Transverse colon (tissue), 4 donors: ENCODE data around the gene PGK1. TPM values are rescaled to one million over a fixed set of nuclear protein-coding genes. Genes with fewer than 3 reads are reported as not detected.

Experiments
- DNase-seq: peaks from one replicate; pipeline ENCODE4 v3.0.0-alpha.2; 2019
- H3K27ac ChIP-seq, 4 donors: fragments of 200-600 bp; sonication (generic); 2 replicates each; pipeline ENCODE4 v1.5.1; 2016 to 2018; ENCODE audit warnings: inconsistent platforms in 4 of 4
- H3K27me3 ChIP-seq: fragments of 200-600 bp; sonication (generic); 2 replicates; pipeline ENCODE4 v1.5.1; 2017; ENCODE audit warnings: inconsistent platforms
- H3K36me3 ChIP-seq, 4 donors: fragments of 200-600 bp; sonication (generic); 2 replicates each; pipeline ENCODE4 v1.5.1; 2017 to 2019; ENCODE audit warnings: inconsistent platforms in 4 of 4
- H3K4me1 ChIP-seq, 4 donors: fragments of 200-600 bp; sonication (generic); 2 replicates each; pipeline ENCODE4 v1.5.1; 2017 to 2020; ENCODE audit warnings: inconsistent platforms in 4 of 4
- H3K4me3 ChIP-seq, 4 donors: fragments of 200-600 bp; sonication (generic); 1 replicate in 1 of 4; 2 replicates in 3 of 4; pipeline versions ENCODE4 v1.5.1 to v1.6.1; 2017 to 2019; ENCODE audit warnings: inconsistent platforms in 4 of 4
- H3K9me3 ChIP-seq, 2 donors: fragments of 200-600 bp; sonication (generic); 2 replicates each; pipeline ENCODE4 v1.5.1; 2017 to 2019; ENCODE audit warnings: inconsistent platforms in 2 of 2
- EP300 ChIP-seq: sonication (generic); formaldehyde crosslinking; IDR thresholded peaks from one replicate; pipeline ENCODE4 v1.6.1; 2017; ENCODE audit warnings: antibody characterized with exemption, low read depth
- POLR2A ChIP-seq: fragments of 450-650 bp; IDR thresholded peaks from one replicate; pipeline ENCODE4 v1.6.1; 2016; ENCODE audit warnings: antibody characterized with exemption, mild to moderate bottlenecking, moderate library complexity
- POLR2AphosphoS5 ChIP-seq, 3 donors: sonication (generic); formaldehyde crosslinking; IDR thresholded peaks; one replicate each; pipeline ENCODE4 v1.6.1; 2016; ENCODE audit warnings: antibody characterized with exemption in 3 of 3
- WGBS, 2 donors: methylation state at CpG; one replicate each; pipeline ENCODE4 v1.1.5; 2018; ENCODE audit warnings: low coverage in 1 of 2; 5-methylcytosine and 5-hydroxymethylcytosine counted together
- in situ Hi-C, 4 donors: fragments of 200-750 bp; cut with MboI; loops; one replicate each; pipeline versions ENCODE4 v1.15.0 to v1.15.1; 2017; ENCODE audit warnings: low sequenced_read_pairs in 3 of 4, low pct_ligation_motif_present in 1 of 4, low pct_unique_long_range_greater_than_20kb in 1 of 4
- intact Hi-C: fragments of 100-400 bp; cut with DNase I; formaldehyde crosslinking; loops from one replicate; pipeline ENCODE4 v1.15.1; 2023; ENCODE audit warnings: low total_unique reads
- total RNA-seq, 4 donors: library from RNA; depleted of rRNA; stranded (reverse); fragments of >200 nt; gene quantifications; one replicate each; pipeline ENCODE4 v1.1.0, GENCODE V29; 2016
- TF ChIP-seq, protein P1 (sequence below), 5 experiments: fragments of 200-600 bp in 3 of 5; fragments of 450-650 bp in 2 of 5; sonication (generic) in 3 of 5; IDR thresholded peaks; 1 replicate in 2 of 5; 2 replicates in 3 of 5; pipeline ENCODE4 v1.5.1; 2016 to 2017; ENCODE audit warnings: antibody characterized with exemption in 5 of 5, inconsistent platforms in 3 of 5, mild to moderate bottlenecking in 2 of 5, moderate library complexity in 1 of 5

The PGK1 gene
- total RNA-seq, 4 donors from 2014 or later = 35.6 to 207 (median 181) TPM

DNA sequence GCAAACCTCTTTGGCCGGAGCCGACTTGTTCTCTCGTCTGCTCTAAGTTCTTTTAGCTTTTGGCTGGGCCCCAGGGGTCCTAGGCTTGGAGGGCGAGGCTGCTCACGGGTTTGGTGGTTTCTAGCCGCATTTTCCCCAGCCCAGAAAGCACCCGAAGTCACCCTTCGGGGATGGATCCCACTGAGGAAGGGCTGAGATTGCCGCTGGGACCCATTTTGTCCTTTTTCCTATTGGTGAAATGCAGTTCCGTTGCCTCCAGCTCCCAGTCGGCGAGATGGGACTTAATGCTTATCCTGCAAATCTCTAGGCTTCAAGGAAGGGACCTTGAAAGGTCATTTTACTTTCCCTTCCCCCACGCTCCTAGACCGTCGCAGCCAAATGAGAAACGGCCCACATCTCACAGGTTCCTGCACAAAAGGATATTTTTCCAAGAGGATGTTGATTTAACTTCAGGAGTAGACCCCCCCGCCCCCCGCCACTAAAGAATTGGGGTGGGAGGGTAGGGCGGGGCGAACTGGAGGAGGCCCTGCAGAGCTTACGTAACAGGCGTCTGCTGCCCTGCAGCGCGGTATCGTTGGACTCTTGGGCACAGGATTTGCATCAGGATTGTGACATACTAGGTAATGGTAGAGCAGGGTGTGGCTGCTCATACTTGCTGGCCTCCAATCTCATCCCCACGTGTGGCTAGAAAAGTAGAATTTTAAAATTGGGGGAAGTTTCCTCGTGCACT is 564 bp downstream of the PGK1 start:
- in situ Hi-C loops (loop anchor here in 1 of 4 donors (25.0 kb wide), 1 partner anchor 192 kb away; the partner anchor contains the start of gene ATP7A), intact Hi-C loops (no loop called here)
- H3K4me3 ChIP-seq = peak overlapping the region; percentile 60 to 91 (median 81)
- no peaks in the 10 kb centered on the region for H3K27me3 ChIP-seq
- DNase-seq = peak; percentile 70
- H3K9me3 ChIP-seq = no peaks in the 10 kb centered on the region
- peak overlapping the region; percentile 92 to 99 (median 98) for H3K27ac ChIP-seq
- peaks cover 0 to 40% (median 9%) of the 10 kb centered on the region in 4 donors for H3K4me1 ChIP-seq
- no peak for TF ChIP-seq EP300
- peak in 2 of 3 donors; percentile 44 to 59 for TF ChIP-seq POLR2AphosphoS5 (IDR thresholded peaks at IDR 0.05)
- no peaks in the 10 kb centered on the region for H3K36me3 ChIP-seq
- 35% methylated on average over 27 of the region's 27 CpGs; no CpG with 5 or more reads in 1 of the 2 donors for WGBS, 2 donors

DNA sequence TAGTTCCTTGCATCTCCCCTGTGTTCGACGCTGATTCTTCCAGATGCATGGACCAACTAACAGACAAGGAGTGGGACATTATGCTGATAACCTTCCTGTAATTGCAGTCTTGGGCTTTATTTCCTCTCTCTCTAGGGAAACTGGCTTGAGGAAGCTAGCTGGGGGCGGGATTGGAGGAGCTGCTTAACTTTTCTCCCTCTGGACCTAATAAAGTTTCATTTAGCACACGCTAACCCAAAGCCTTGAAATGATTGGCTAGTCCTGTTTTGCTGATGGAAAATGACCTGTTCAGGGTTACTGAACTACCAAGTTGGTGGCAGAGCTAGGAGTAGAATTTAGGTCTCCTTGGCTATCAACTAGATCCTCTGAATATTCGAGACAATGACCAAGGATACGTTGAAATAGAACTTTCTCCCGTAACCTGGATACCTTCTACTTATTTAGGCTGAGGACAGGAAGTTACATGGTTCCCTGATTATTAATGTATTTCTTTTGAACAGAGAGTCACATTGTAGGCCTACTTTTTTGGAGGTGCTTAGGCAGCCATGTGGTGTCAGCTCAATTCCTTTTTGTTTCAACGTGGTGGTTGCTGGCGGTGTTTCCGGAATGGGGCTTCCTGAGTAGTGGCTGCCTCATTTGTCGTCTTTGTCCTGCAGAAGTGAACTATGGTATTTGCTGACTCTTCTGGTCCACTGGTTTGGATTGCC is 2.0 kb downstream of the PGK1 start:
- H3K36me3 ChIP-seq = no peaks in the 10 kb centered on the region
- in situ Hi-C loops = loop anchor here in 1 of 4 donors (25.0 kb wide), 1 partner anchor 194 kb away; the partner anchor contains the start of gene ATP7A

DNA sequence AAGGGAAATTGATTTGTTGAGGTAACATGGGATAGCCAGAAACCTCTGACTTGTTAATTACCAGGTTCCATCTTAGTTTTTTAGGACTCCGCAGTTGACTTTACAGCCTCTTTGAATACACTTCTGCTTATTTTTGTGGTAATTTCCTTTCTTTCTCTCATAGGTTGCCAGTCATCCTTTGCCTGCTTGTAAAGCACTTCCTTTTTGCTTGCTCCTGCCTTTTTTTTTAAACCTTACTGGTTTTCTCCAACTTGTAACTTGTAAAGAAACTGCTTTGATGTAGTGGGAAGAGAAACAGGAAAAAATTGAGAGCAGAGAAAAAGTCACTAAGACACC is 2.6 kb downstream of the PGK1 start:
- intact Hi-C loops = no loop called here
- Histone ChIP-seq H3K4me1 (peaks cover 0 to 40% (median 9%) of the 10 kb centered on the region in 4 donors), H3K27me3 (no peaks in the 10 kb centered on the region), H3K9me3 (no peaks in the 10 kb centered on the region), H3K4me3 (peak overlapping the region in 1 of 4 donors; percentile 85), H3K27ac (peak overlapping the region in 3 of 4 donors; percentile 92 to 99 (median 98)), H3K36me3 (no peaks in the 10 kb centered on the region)
- WGBS, 2 donors = 76 to 83% methylated on average over 1 of the region's 1 CpG
- DNase-seq = no peak
- TF ChIP-seq POLR2A = no peak
- no peak for TF ChIP-seq POLR2AphosphoS5 (IDR thresholded peaks at IDR 0.05)
- TF ChIP-seq EP300 = no peak
- TF ChIP-seq, protein P1, sequence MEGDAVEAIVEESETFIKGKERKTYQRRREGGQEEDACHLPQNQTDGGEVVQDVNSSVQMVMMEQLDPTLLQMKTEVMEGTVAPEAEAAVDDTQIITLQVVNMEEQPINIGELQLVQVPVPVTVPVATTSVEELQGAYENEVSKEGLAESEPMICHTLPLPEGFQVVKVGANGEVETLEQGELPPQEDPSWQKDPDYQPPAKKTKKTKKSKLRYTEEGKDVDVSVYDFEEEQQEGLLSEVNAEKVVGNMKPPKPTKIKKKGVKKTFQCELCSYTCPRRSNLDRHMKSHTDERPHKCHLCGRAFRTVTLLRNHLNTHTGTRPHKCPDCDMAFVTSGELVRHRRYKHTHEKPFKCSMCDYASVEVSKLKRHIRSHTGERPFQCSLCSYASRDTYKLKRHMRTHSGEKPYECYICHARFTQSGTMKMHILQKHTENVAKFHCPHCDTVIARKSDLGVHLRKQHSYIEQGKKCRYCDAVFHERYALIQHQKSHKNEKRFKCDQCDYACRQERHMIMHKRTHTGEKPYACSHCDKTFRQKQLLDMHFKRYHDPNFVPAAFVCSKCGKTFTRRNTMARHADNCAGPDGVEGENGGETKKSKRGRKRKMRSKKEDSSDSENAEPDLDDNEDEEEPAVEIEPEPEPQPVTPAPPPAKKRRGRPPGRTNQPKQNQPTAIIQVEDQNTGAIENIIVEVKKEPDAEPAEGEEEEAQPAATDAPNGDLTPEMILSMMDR (IDR thresholded peaks at IDR 0.05) = no peak
- in situ Hi-C loops = loop anchor here in 1 of 4 donors (25.0 kb wide), 1 partner anchor 194 kb away; the partner anchor contains the start of gene ATP7A

More for the DNA sequence above, 2.0 kb downstream of the PGK1 start:
- Histone ChIP-seq H3K4me1 (peaks cover 0 to 40% (median 9%) of the 10 kb centered on the region in 4 donors), H3K4me3 (peak overlapping the region in 2 of 4 donors; percentile 60 to 85), H3K27ac (peak overlapping the region; percentile 92 to 99 (median 98)), H3K27me3 (no peaks in the 10 kb centered on the region), H3K9me3 (no peaks in the 10 kb centered on the region)
- no peak for DNase-seq
- no peak for TF ChIP-seq EP300
- TF ChIP-seq, protein P1 (IDR thresholded peaks at IDR 0.05) = no peak
- TF ChIP-seq POLR2AphosphoS5 (IDR thresholded peaks at IDR 0.05) = no peak
- no peak for TF ChIP-seq POLR2A
- intact Hi-C loops = no loop called here
- 59 to 60% methylated on average over 3 to 11 of the region's 11 CpGs for WGBS, 2 donors

DNA sequence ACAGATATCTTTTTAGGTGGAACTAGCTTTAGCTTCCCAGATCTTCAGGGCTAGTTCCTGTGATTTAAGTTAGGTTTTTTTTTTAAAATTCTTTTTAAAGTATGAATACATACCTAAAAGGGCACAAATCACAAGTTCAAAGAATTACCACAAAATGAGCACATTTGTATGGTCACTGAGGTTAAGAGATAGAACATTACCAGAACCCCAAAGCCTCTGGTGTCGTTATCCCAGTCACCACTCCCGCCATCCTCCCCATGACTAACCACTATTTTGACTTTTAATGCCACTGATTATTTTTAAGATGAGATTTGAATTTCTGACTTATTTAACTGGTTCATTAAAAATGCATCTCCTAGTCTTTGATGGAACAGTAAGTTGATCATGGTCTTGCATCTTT is 5.4 kb downstream of the PGK1 start:
- no peak for TF ChIP-seq POLR2A
- TF ChIP-seq EP300 = no peak
- TF ChIP-seq POLR2AphosphoS5 (IDR thresholded peaks at IDR 0.05) = no peak
- TF ChIP-seq, protein P1 (IDR thresholded peaks at IDR 0.05) = no peak
- Histone ChIP-seq H3K4me3 (no peak overlapping the region), H3K27ac (no peak overlapping the region), H3K27me3 (no peaks in the 10 kb centered on the region), H3K36me3 (peaks cover 0 to 5% (median 0%) of the 10 kb centered on the region in 4 donors), H3K4me1 (peaks cover 0 to 37% (median 9%) of the 10 kb centered on the region in 4 donors), H3K9me3 (no peaks in the 10 kb centered on the region)
- in situ Hi-C loops = loop anchor here in 1 of 4 donors (25.0 kb wide), 1 partner anchor 197 kb away; the partner anchor contains the start of gene ATP7A
- 86% methylated on average over 2 of the region's 2 CpGs; no CpG with 5 or more reads in 1 of the 2 donors for WGBS, 2 donors
- DNase-seq = no peak
- intact Hi-C loops = no loop called here
